ENCODE results near the gene PRCC.

PRCC gene

GRCh38 chr1:156766298-156767100 is 836 bp upstream of the PRCC start:
- DNase-seq, result no peak

DNA sequence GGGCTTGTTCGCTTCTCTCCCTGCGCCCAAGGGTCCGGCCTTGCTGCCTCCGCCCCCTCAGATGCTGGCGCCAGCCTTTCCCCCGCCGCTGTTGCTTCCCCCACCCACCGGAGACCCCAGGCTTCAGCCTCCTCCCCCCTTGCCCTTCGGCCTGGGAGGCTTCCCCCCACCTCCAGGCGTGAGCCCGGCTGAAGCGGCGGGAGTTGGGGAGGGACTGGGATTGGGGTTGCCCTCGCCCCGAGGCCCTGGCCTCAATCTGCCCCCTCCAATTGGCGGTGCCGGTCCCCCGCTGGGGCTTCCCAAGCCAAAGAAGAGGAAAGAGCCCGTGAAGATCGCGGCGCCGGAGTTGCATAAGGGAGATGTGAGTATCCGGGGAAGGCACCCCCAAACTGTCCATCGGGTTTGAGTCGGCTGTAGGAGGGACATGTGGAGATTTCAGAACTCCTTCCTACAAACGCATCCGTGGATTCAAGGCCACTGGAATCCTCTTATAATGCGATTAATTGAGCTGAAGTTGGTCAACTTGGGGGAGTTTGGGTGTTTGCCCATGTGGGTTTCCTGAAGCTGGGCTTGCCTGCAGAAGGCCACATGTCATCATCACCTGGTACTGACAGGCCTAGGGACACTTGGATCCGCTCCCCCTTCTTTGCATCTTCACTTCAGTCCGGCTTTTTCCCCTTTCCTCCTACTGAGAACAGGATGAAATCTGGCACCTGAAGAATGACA is 707 bp downstream of the PRCC start:
- no peak for DNase-seq

- DNase-seq, result no peak
Observed at GRCh38 chr1:156768610-156769295, 1.4 kb downstream of the PRCC start.

DNA sequence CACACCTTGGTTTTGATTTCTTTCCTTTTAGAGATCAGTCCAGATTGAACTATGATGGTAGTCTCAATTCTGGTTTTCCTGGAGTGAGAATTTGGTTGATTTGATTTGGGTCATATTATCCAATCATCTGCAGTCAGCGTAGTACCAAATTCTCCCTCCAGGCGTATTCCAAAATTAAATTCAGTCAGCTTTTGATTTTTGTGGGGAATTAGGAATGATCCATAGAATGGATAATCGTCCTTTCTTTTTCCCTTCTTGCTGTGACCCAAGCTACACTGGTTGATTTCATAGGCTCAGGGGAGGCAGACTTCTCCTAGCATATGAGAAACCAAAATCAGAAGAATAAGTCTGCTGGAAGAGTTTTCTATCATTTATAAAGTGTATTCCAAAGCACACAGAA is 4.9 kb downstream of the PRCC start:
- no peak for DNase-seq

DNA sequence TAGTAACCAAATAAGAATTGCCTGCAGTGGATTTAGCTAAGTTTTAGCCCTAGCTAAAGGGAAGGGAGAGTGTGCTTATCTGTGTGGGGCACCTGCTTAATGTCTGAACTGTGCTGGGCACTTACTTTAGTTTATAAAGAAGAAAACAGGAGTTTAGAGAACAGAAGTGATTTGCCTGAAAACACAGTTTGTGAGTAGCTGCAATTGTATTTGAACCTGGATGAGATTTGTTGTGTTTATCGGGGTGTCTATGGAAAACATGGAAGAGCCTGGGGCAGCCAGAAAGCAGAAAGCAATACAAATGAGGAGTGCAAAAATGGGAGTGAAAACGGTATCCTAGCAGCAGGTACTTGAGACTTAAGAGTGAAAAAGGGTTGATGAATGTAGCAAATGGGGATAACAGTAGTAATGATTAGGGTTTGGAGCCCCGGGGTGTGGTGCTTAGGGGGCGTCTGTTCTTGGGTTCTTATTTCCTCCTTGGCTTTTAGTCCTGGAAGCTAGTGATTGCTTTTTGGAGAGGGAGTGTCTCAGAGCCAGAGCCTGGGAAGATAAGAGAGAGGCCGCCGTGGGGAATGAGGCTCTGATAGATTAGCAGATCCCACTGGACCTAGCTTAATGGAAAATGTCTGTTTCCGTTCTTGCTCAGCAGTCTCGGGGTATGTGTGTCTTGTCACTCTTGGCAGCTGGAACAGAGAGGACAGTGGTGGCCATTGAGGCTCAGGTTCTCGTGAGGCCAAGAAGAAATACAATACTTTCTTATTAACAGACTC is 5.6 kb downstream of the PRCC start:
- DNase-seq, result no peak

GRCh38 chr1:156773607-156774006 is 6.3 kb downstream of the PRCC start:
- DNase-seq, result no peak

DNA sequence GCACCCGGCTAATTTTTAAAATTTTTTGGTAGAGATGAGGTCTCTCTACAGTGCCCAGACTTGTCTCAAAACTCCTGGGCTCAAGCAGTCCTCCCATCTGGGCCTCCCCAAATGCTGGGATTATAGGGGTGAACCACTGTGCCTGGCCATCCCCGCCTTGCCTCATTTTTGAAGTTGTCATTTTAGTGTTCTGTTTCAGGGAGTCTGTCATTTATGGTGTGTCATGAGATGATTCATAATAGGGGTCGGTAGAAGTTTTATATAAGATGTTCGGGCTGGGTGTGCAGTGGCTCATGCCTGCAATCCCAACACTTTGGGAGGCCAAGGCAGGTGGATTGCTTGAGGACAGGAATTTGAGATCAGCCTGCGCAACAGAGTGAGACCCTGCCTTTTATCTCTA is 8.5 kb downstream of the PRCC start:
- no peak for DNase-seq

DNA sequence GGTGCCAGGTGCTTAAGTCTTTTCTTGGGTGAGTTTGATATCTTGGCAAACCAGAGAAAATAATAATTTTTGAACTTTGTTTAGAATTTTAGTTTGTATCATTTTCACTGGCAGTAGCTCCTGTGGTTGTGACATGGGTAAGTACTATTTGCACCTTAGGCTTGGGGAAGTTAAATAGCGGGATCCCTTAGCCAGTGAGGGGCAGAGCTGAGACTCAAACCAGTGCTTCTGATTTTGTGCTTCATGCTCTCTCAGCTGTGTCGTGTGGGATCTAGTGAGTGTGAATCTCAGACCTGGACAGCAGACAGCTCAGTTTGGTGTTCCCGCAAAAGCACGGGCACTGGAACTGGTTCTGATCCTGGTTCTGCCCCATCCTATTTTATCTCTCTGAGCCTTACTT is 9.6 kb downstream of the PRCC start:
- DNase-seq, result no peak

- no peak for DNase-seq
Observed at GRCh38 chr1:156777573-156777972, 10.2 kb downstream of the PRCC start.

GRCh38 chr1:156781585-156782186 is 14.4 kb downstream of the PRCC start:
- DNase-seq, result no peak

- DNase-seq, result no peak
Observed at GRCh38 chr1:156785458-156785857, 18.1 kb downstream of the PRCC start.

DNA sequence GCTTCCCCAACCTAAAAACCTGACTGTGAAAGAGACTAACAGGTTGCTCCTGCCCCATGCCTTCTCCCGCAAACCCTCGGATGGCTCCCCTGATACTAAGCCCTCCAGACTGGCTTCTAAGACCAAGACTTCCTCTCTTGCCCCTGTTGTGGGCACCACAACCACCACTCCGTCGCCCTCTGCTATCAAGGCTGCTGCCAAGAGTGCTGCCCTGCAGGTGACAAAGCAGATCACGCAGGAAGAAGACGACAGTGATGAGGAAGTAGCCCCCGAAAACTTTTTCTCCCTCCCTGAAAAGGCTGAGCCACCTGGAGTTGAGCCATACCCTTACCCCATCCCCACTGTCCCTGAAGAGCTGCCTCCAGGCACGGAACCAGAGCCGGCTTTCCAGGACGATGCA is 19.3 kb downstream of the PRCC start:
- no peak for DNase-seq

DNA sequence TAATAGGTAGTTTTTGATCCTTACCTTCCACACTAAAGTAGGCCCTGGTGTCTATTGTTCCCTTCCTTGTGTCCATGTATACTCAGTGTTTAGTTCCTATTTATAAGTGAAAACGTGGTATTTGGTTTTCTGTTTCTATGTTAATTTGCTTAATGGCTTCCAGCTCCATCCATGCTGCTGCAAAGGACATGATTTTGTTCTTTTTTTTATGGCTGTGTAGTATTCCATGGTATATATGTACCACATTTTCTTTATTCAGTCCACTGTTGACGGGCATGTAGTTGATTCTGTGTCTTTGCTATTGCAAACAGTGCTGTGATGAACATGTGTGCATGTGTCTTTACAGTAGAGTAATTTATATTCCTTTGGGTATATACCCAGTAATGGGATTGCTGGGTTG is 20.8 kb downstream of the PRCC start:
- no peak for DNase-seq

GRCh38 chr1:156789621-156790318 is 22.4 kb downstream of the PRCC start:
- DNase-seq, result no peak

GRCh38 chr1:156794506-156795373 is 27.4 kb downstream of the PRCC start:
- DNase-seq, result no peak

- no peak for DNase-seq
Observed at GRCh38 chr1:156795374-156795733, 28.0 kb downstream of the PRCC start.

DNA sequence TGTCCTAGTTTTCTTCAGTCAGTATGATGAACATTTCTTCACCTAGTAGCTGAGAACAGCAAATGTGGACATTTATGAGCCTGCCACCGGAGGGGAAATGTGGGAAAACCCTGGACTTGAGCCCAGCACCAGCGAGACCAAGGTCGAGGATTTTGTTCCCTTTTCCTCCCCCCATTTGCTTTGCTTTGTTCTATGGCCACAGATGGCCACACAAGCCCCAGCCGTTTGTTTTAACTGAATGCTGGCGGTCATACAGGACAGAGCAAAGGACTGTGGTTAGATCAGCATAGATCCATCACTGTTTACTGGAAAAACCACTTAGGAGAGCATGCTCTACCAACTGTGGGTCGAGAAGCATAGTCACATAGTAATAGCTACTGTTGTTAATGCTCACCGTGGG is 28.5 kb downstream of the PRCC start:
- DNase-seq, result no peak

GRCh38 chr1:156796340-156797097 is 29.2 kb downstream of the PRCC start:
- no peak for DNase-seq

- DNase-seq, result no peak
Observed at GRCh38 chr1:156797212-156797871, 30.0 kb downstream of the PRCC start.

All from left hindlimb (tissue), 1 donor.